ENCODE data around the gene ACP1. TPM values are rescaled to one million over a fixed set of nuclear protein-coding genes. Genes with fewer than 3 reads are reported as not detected.
A peak's percentile ranks its signal among the peaks of the same experiment; 100 is the strongest.

ACP1 gene
- total RNA-seq, 4 donors from 2014 or later: 117 to 136 (median 128) TPM

GRCh38 chr2:246489-247144 lies 18.1 kb upstream of the ACP1 start:
- 65 to 66% methylated on average over 6 of the region's 6 CpGs for WGBS, 2 donors
- H3K27ac ChIP-seq: no peak overlapping the region
- no peaks in the 10 kb centered on the region for H3K27me3 ChIP-seq
- peak in 1 of 2 donors; percentile 9 for DNase-seq
- H3K4me1 ChIP-seq: no peaks in the 10 kb centered on the region
- TF ChIP-seq POLR2A (IDR thresholded peaks at IDR 0.05) (no peak), CTCF (IDR thresholded peaks at IDR 0.05) (peak in 4 of 6 experiments; percentile 30 to 58 (median 49))
- no peaks in the 10 kb centered on the region for H3K9me3 ChIP-seq
- H3K36me3 ChIP-seq: peaks cover 12 to 15% of the 10 kb centered on the region in 2 donors
- H3K4me3 ChIP-seq (replicated peaks in 1 of 3): no peak overlapping the region
- intact Hi-C loops (cut with DNase I): loop anchor here (5.0 kb wide), 1 partner anchor 41 kb away; the partner anchor contains the start of gene ALKAL2

- Histone ChIP-seq H3K4me1 (no peaks in the 10 kb centered on the region), H3K36me3 (peaks cover 10 to 11% of the 10 kb centered on the region in 2 donors), H3K9me3 (no peaks in the 10 kb centered on the region), H3K27me3 (no peaks in the 10 kb centered on the region), H3K27ac (no peak overlapping the region), H3K4me3 (replicated peaks in 1 of 3) (no peak overlapping the region)
- 96 to 98% methylated on average over 2 of the region's 2 CpGs for WGBS, 2 donors
- TF ChIP-seq POLR2A (IDR thresholded peaks at IDR 0.05) (no peak), CTCF (IDR thresholded peaks at IDR 0.05) (no peak)
- intact Hi-C loops (cut with DNase I): loop anchor here (5.0 kb wide), 1 partner anchor 39 kb away; the partner anchor contains the start of gene ALKAL2
- DNase-seq: no peak
These were observed 16.0 kb upstream of the ACP1 start for GRCh38 chr2:248724-249123.

GRCh38 chr2:249538-250042 lies 15.2 kb upstream of the ACP1 start:
- TF ChIP-seq CTCF (IDR thresholded peaks at IDR 0.05) (no peak), POLR2A (IDR thresholded peaks at IDR 0.05) (no peak)
- no peaks in the 10 kb centered on the region for H3K27me3 ChIP-seq
- H3K4me3 ChIP-seq (replicated peaks in 1 of 3): no peak overlapping the region
- H3K27ac ChIP-seq: no peak overlapping the region
- intact Hi-C loops (cut with DNase I): loop anchor here (5.0 kb wide), 1 partner anchor 38 kb away; the partner anchor contains the start of gene ALKAL2
- no peaks in the 10 kb centered on the region for H3K9me3 ChIP-seq
- 92 to 96% methylated on average over 15 of the region's 15 CpGs for WGBS, 2 donors
- peaks cover 5 to 9% of the 10 kb centered on the region in 2 donors for H3K36me3 ChIP-seq
- peaks cover 3 to 5% of the 10 kb centered on the region in 2 donors for H3K4me1 ChIP-seq
- no peak for DNase-seq

GRCh38 chr2:252001-252602 lies 12.6 kb upstream of the ACP1 start:
- Histone ChIP-seq H3K4me3 (replicated peaks in 1 of 3) (no peak overlapping the region), H3K4me1 (peaks cover 6% of the 10 kb centered on the region in 2 donors), H3K27me3 (no peaks in the 10 kb centered on the region), H3K27ac (no peak overlapping the region), H3K9me3 (no peaks in the 10 kb centered on the region), H3K36me3 (peaks cover 0 to 3% of the 10 kb centered on the region in 2 donors)
- TF ChIP-seq POLR2A (IDR thresholded peaks at IDR 0.05): no peak
- no peak for TF ChIP-seq CTCF (IDR thresholded peaks at IDR 0.05)
- intact Hi-C loops (cut with DNase I): no loop called here
- WGBS, 2 donors: 94 to 97% methylated on average over 6 of the region's 6 CpGs
- DNase-seq: no peak

- H3K36me3 ChIP-seq: peaks cover 0 to 3% of the 10 kb centered on the region in 2 donors
- no peak for TF ChIP-seq POLR2A (IDR thresholded peaks at IDR 0.05)
- no peak for TF ChIP-seq CTCF (IDR thresholded peaks at IDR 0.05)
- intact Hi-C loops (cut with DNase I): no loop called here
- H3K9me3 ChIP-seq: no peaks in the 10 kb centered on the region
- H3K27me3 ChIP-seq: no peaks in the 10 kb centered on the region
- no peak for DNase-seq
- whole genome bisulfite sequencing, 2 donors: 86 to 89% methylated on average over 8 of the region's 8 CpGs
- H3K4me3 ChIP-seq (replicated peaks in 1 of 3): no peak overlapping the region
- H3K27ac ChIP-seq: no peak overlapping the region
- peaks cover 6% of the 10 kb centered on the region in 2 donors for H3K4me1 ChIP-seq
These were observed 11.5 kb upstream of the ACP1 start for GRCh38 chr2:253202-253638.
